Psoas muscle (tissue), 8 donors: ENCODE data around the gene CBFA2T2. TPM values are rescaled to one million over a fixed set of nuclear protein-coding genes. Genes with fewer than 3 reads are reported as not detected.

ENCODE experiments used
- ATAC-seq, 4 donors: fragments of 200-7000 bp; cut with Tn5 transposase; one replicate each; pipeline ENCODE4 v1.9.1; 2020; ENCODE audit warnings: moderate library complexity in 3 of 4, mild to moderate bottlenecking in 2 of 4
- DNase-seq, 2 donors: peaks; one replicate each; pipeline ENCODE4 v3.0.0-alpha.2; 2020
- H3K27ac ChIP-seq: fragments of 200-600 bp; one replicate; pipeline ENCODE4 v1.8.0; 2022
- H3K27me3 ChIP-seq, 3 donors: fragments of 200-600 bp in 1 of 3; one replicate each; pipeline versions ENCODE4 v1.6.1 to v1.8.0; 2013 to 2022; ENCODE audit warnings: low read length in 2 of 3, mild to moderate bottlenecking in 2 of 3, moderate library complexity in 1 of 3; ENCODE audit not compliant: insufficient read depth in 3 of 3
- H3K36me3 ChIP-seq, 2 donors: fragments of 200-600 bp in 1 of 2; one replicate each; pipeline versions ENCODE4 v1.6.1 to v1.8.0; 2013 to 2022; ENCODE audit warnings: low read depth in 1 of 2, mild to moderate bottlenecking in 1 of 2, moderate library complexity in 1 of 2; ENCODE audit not compliant: insufficient read depth in 1 of 2
- H3K4me1 ChIP-seq: fragments of 200-600 bp; one replicate; pipeline ENCODE4 v1.8.0; 2022
- H3K4me3 ChIP-seq: fragments of 200-600 bp; one replicate; pipeline ENCODE4 v1.8.0; 2022; ENCODE audit warnings: mild to moderate bottlenecking
- H3K9me3 ChIP-seq: fragments of 200-600 bp; one replicate; pipeline ENCODE4 v1.8.0; 2022
- WGBS, 3 donors: extraction: QIAGEN DNeasy Blood & Tissue Kit; methylation state at CpG; one replicate each; pipeline versions ENCODE4 v1.1.6 to v1.1.7; 2013; 5-methylcytosine and 5-hydroxymethylcytosine counted together
- intact Hi-C, 2 donors: fragments of 100-400 bp; cut with DNase I; formaldehyde crosslinking; loops; one replicate each; pipeline versions ENCODE4 v1.11.0 to v1.14.2; 2022
- polyA plus RNA-seq, 3 donors: library from polyadenylated mRNA; stranded (reverse); fragments of 200-250 nt; gene quantifications; one replicate each; pipeline ENCODE4 v1.2.3, GENCODE V29; 2013
- total RNA-seq, 4 donors: library from RNA; stranded (reverse); fragmentation: NEBNext Ultra II Directional in 2 of 4; extraction: Animal tissue kit (Norgen Biotek cat#: 25700) in 2 of 4; gene quantifications; one replicate each; pipeline versions ENCODE4 v1.2.1 to v1.2.4, GENCODE V29; 2021 to 2023
- TF ChIP-seq, protein P1 (sequence below): fragments of 200-600 bp; IDR thresholded peaks from one replicate; pipeline ENCODE4 v1.8.0; 2022; ENCODE audit warnings: antibody characterized with exemption
- donor health status: healthy with polysubstance abuse.
- donor health status: DM: no; HTN: no; CAD: no; lungs with moderate emphysema.
- donor health status: Bipolar disorder and iron deficiency.
- donor health status: healthy.
- donor health status: DM: yes; HTN: yes; CAD: no.
- donor health status: DM: no; HTN: no; CAD: no.
- donor health status: DM: no; HTN: no; CAD: no.
- donor health status: DM: yes; HTN: yes; CAD: no.

The CBFA2T2 gene
- total and polyA plus RNA-seq, 7 donors = 3.8 to 9.3 (median 7.0) TPM

DNA sequence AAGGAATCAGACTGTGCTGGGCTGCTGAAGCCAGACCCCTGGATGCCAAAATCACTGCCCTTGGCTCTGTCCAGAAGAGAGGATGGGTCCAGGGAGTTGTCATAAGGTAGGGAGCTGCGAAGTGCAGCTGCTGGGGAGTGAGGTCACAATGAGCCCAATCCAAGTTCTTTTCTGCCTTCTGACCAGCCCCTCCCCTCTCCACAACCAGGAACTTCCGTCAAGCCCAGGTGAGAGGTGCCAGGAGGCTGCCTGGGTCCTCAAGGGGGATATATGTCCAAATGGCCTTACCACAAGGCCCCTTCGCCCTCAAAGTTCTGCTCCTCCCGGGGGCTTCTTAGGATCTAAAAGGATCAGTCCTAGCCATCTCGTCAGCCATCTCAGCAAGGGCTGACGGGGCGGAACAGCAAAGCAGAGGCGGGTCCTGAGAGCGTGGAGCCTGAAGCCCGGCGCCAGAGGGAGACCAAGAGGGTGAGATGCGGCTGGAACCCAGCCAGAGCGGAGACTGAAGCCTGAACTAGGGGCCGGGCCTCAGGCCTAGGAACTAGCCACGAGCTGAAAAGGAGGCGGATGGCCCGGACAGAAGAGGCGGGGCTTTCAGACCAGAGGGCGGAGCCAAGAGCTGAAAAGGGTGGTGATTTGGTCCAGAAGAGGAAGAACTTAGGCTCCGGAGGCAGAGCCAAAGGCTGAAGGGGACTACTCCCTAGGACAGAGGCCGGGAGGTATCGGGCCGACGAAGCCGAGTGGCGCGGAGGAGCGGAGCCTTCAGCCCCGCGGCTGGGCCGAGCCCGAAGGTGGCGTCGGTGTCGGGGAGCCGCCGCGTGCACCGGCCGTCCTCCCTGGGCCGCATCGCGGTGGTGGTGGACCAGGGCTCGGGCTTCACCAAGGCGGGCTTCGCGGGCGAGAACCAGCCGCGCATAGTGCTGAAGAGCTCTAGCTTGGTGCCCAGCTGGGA lies 176.7 kb downstream of the CBFA2T2 start, which contains the start of gene ACTL10:
ACTL10 (plus strand) TSS at position 651 of the 952 bp plus-strand sequence. CDS start 555 bp downstream, outside the sequence.
- peak; percentile 97 to 98 for DNase-seq
- H3K36me3 ChIP-seq = peaks cover 0 to 32% of the 10 kb centered on the region in 2 donors
- H3K9me3 ChIP-seq = no peaks in the 10 kb centered on the region
- peaks cover 36% of the 10 kb centered on the region for H3K4me1 ChIP-seq
- peak within 1 kb of the TSS; percentile 73 for H3K4me3 ChIP-seq
- TF ChIP-seq, protein P1, sequence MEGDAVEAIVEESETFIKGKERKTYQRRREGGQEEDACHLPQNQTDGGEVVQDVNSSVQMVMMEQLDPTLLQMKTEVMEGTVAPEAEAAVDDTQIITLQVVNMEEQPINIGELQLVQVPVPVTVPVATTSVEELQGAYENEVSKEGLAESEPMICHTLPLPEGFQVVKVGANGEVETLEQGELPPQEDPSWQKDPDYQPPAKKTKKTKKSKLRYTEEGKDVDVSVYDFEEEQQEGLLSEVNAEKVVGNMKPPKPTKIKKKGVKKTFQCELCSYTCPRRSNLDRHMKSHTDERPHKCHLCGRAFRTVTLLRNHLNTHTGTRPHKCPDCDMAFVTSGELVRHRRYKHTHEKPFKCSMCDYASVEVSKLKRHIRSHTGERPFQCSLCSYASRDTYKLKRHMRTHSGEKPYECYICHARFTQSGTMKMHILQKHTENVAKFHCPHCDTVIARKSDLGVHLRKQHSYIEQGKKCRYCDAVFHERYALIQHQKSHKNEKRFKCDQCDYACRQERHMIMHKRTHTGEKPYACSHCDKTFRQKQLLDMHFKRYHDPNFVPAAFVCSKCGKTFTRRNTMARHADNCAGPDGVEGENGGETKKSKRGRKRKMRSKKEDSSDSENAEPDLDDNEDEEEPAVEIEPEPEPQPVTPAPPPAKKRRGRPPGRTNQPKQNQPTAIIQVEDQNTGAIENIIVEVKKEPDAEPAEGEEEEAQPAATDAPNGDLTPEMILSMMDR = peak; percentile 33
- peak within 1 kb of the TSS; percentile 75 for H3K27ac ChIP-seq
- intact Hi-C loops = loop anchor here (5.0 kb wide), 3 partner anchors 204 to 264 kb away; partner anchors contain the start of gene CDK5RAP1 (in 1 of the 2)
- 5 to 15% (median 7%) methylated on average over 37 to 50 of the region's 50 CpGs for WGBS, 3 donors
- no peaks in the 10 kb centered on the region for H3K27me3 ChIP-seq
- ATAC-seq = peak; percentile 61 to 70 (median 66)

DNA sequence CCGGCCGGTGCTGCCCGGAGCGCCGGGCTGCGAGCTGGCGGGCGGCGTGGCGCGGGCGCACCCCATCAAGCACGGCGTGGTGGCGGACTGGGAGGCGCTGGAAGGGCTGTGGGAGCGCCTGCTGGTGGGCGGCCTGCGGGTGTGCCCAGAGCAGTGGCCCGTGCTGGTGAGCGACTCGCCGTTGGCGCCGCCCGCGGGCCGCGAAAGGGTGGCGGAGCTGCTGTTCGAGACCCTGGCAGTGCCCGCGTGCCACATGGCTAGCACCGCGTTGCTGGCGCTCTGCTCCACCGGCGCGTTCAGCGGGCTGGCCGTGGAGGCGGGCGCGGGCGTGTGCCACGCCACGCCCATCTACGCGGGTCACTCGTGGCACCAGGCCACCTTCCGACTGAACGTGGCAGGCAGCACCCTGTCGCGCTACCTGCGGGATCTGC lies 177.4 kb downstream of the CBFA2T2 start:
- intact Hi-C loops = loop anchor here (5.0 kb wide), 3 partner anchors 205 to 265 kb away; partner anchors contain the start of gene CDK5RAP1 (in 1 of the 2)
- 1 to 35% (median 2%) methylated on average over 30 to 55 of the region's 55 CpGs for WGBS, 3 donors
- H3K27me3 ChIP-seq = no peaks in the 10 kb centered on the region

GRCh38 chr20:33667676-33668465 lies 178.0 kb downstream of the CBFA2T2 start:
- no peaks in the 10 kb centered on the region for H3K27me3 ChIP-seq
- peaks cover 0 to 43% of the 10 kb centered on the region in 2 donors for H3K36me3 ChIP-seq
- peak overlapping the region; percentile 75 for H3K27ac ChIP-seq
- WGBS, 3 donors = 4 to 21% (median 5%) methylated on average over 31 to 47 of the region's 47 CpGs
- ATAC-seq (peak; percentile 77 to 84 (median 81)), DNase-seq (peak; percentile 80 to 90)
- H3K4me1 ChIP-seq = peaks cover 44% of the 10 kb centered on the region
- intact Hi-C loops = loop anchor here (5.0 kb wide), 3 partner anchors 206 to 266 kb away; partner anchors contain the start of gene CDK5RAP1 (in 1 of the 2)
- peak overlapping the region; percentile 73 for H3K4me3 ChIP-seq
- no peaks in the 10 kb centered on the region for H3K9me3 ChIP-seq
- TF ChIP-seq, protein P1 = peak; percentile 90

More for the DNA sequence above, 177.4 kb downstream of the CBFA2T2 start:
- TF ChIP-seq, protein P1 = no peak
- Histone ChIP-seq H3K27ac (peak overlapping the region; percentile 75), H3K36me3 (peaks cover 0 to 38% of the 10 kb centered on the region in 2 donors), H3K4me3 (peak overlapping the region; percentile 73), H3K9me3 (no peaks in the 10 kb centered on the region), H3K4me1 (peaks cover 42% of the 10 kb centered on the region)
- DNase-seq (peak; percentile 54 to 83), ATAC-seq (peak; percentile 23 to 62 (median 50))

- 83 to 94% (median 87%) methylated on average over 13 of the region's 13 CpGs for WGBS, 3 donors
- TF ChIP-seq, protein P1 = no peak
- Histone ChIP-seq H3K36me3 (peaks cover 0 to 43% of the 10 kb centered on the region in 2 donors), H3K4me1 (peaks cover 38% of the 10 kb centered on the region), H3K4me3 (peak overlapping the region; percentile 73), H3K27me3 (no peaks in the 10 kb centered on the region), H3K27ac (peak overlapping the region; percentile 75), H3K9me3 (no peaks in the 10 kb centered on the region)
- ATAC-seq = no peak
- intact Hi-C loops = loop anchor here (5.0 kb wide), 3 partner anchors 206 to 266 kb away; partner anchors contain the start of gene CDK5RAP1 (in 1 of the 2)
- DNase-seq = no peak
These were observed 178.7 kb downstream of the CBFA2T2 start for GRCh38 chr20:33668466-33669155.
